ENCODE results near the gene NDUFB6. TPM values are rescaled to one million over a fixed set of nuclear protein-coding genes. Genes with fewer than 3 reads are reported as not detected.
A peak's percentile ranks its signal among the peaks of the same experiment; 100 is the strongest.
"Not testable (repeated sequence)": the region's sequence is repeated elsewhere in the genome, so short reads cannot be mapped to it uniquely, and the experiment has no call there.

NDUFB6 gene
- total RNA-seq, 4 donors from 2014 or later: 38.5 to 52.5 (median 48.6) TPM

GRCh38 chr9:32551276-32552051, 21.5 kb downstream of the NDUFB6 start:
- intact Hi-C loops (cut with DNase I): loop anchor here (2.0 to 5.0 kb wide), 2 partner anchors 21 to 164 kb away; partner anchors contain the start of gene NDUFB6
- TF ChIP-seq CTCF (IDR thresholded peaks at IDR 0.05) (no peak), POLR2AphosphoS5 (IDR thresholded peaks at IDR 0.05) (no peak), EP300 (IDR thresholded peaks at IDR 0.05) (no peak), POLR2A (IDR thresholded peaks at IDR 0.05; ENCODE audit: low read depth) (no peak)
- no peak for DNase-seq (ENCODE audit: extremely low spot score)

DNA sequence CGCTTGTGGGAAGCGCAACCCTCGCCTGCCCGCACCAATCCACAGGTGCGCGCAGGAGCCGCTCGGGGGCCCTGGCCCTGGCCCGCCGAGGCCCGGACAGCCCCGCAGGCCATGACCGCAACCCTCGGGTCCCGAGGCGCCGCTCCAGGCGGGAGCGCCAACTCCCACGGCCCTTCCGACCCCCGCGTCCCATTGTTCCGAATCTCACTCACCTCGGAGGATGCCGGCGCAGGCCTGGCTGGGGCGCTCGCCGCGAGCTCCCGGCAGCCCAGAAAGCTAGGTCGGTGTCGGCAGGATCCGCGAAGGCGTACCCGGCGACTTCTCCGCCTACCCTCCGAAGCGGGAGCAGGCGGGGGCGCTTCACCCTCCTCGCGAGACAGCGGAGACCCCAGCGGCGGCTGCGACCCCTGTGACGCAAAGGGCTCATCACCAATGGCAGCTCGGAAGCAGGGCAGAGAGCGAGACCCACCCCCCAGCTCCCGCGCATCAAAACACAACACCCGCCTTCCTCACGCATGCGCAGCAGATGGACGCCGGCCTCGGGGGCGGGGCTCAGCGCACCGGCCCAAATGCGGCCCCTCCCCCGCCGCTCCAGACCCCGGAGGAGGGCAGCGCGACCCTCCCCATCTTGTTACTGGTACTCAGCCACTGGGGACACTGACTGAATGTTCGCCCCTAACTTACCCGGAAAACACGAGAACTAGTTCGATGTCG, 22.2 kb downstream of the NDUFB6 start:
- H3K27ac ChIP-seq (replicated peaks in 1 of 4): peak overlapping the region; percentile 90 to 96 (median 92)
- peaks cover 0 to 9% (median 0%) of the 10 kb centered on the region in 4 donors for H3K36me3 ChIP-seq
- H3K9me3 ChIP-seq: no peaks in the 10 kb centered on the region
- peaks cover 30 to 48% (median 35%) of the 10 kb centered on the region in 4 donors for H3K4me1 ChIP-seq
- WGBS: 0% methylated on average over 30 of the region's 75 CpGs
- intact Hi-C loops (cut with DNase I): loop anchor here (2.0 to 5.0 kb wide), 2 partner anchors 22 to 163 kb away; partner anchors contain the start of gene NDUFB6
- no peak for TF ChIP-seq POLR2A (IDR thresholded peaks at IDR 0.05; ENCODE audit: low read depth)
- TF ChIP-seq CTCF (IDR thresholded peaks at IDR 0.05): peak in 1 of 3 experiments; percentile 13
- peak; percentile 80 to 90 for TF ChIP-seq POLR2AphosphoS5 (IDR thresholded peaks at IDR 0.05)
- DNase-seq (ENCODE audit: extremely low spot score): peak; percentile 98
- H3K4me3 ChIP-seq: peak overlapping the region; percentile 69 to 86 (median 78)
- no peaks in the 10 kb centered on the region for H3K27me3 ChIP-seq

More at GRCh38 chr9:32551276-32552051, 21.5 kb downstream of the NDUFB6 start:
- peak overlapping the region; percentile 90 to 96 (median 92) for H3K27ac ChIP-seq (replicated peaks in 1 of 4)
- H3K4me1 ChIP-seq: peaks cover 26 to 41% (median 34%) of the 10 kb centered on the region in 4 donors
- peaks cover 0 to 15% (median 0%) of the 10 kb centered on the region in 4 donors for H3K36me3 ChIP-seq
- no peaks in the 10 kb centered on the region for H3K9me3 ChIP-seq
- under 1% methylated on average over 32 of the region's 36 CpGs for WGBS
- no peaks in the 10 kb centered on the region for H3K27me3 ChIP-seq
- H3K4me3 ChIP-seq: peak overlapping the region; percentile 69 to 86 (median 78)

- DNase-seq (ENCODE audit: extremely low spot score): no peak
- H3K27ac ChIP-seq (replicated peaks in 1 of 4): peak overlapping the region; percentile 90 to 96 (median 92)
- no peak for TF ChIP-seq POLR2AphosphoS5 (IDR thresholded peaks at IDR 0.05)
- no peak for TF ChIP-seq POLR2A (IDR thresholded peaks at IDR 0.05; ENCODE audit: low read depth)
- WGBS: 2% methylated on average over 10 of the region's 10 CpGs
- peak overlapping the region; percentile 69 to 86 (median 78) for H3K4me3 ChIP-seq
- no peaks in the 10 kb centered on the region for H3K9me3 ChIP-seq
- H3K27me3 ChIP-seq: no peaks in the 10 kb centered on the region
- peaks cover 33 to 53% (median 35%) of the 10 kb centered on the region in 4 donors for H3K4me1 ChIP-seq
- peaks cover 0 to 9% (median 0%) of the 10 kb centered on the region in 4 donors for H3K36me3 ChIP-seq
- intact Hi-C loops (cut with DNase I): loop anchor here (2.0 to 5.0 kb wide), 2 partner anchors 23 to 163 kb away; partner anchors contain the start of gene NDUFB6
Measured at GRCh38 chr9:32550150-32550561, 22.8 kb downstream of the NDUFB6 start.

- H3K27ac ChIP-seq (replicated peaks in 1 of 4); DNase-seq (ENCODE audit: extremely low spot score); H3K4me3 ChIP-seq; intact Hi-C loops (cut with DNase I); H3K27me3 ChIP-seq; H3K9me3 ChIP-seq: not testable (repeated sequence)
- 90% methylated on average over 20 of the region's 20 CpGs for WGBS
- H3K36me3 ChIP-seq: peaks cover 0 to 15% (median 7%) of the 10 kb centered on the region in 4 donors
- peaks cover 31 to 46% (median 31%) of the 10 kb centered on the region in 4 donors for H3K4me1 ChIP-seq
Measured at GRCh38 chr9:32548213-32548612, 24.7 kb downstream of the NDUFB6 start.

- intact Hi-C loops (cut with DNase I): no loop called here
- no peak overlapping the region for H3K4me3 ChIP-seq
- peaks cover 25 to 39% (median 25%) of the 10 kb centered on the region in 4 donors for H3K4me1 ChIP-seq
- TF ChIP-seq POLR2A (IDR thresholded peaks at IDR 0.05; ENCODE audit: low read depth): no peak
- TF ChIP-seq EP300 (IDR thresholded peaks at IDR 0.05): no peak
- no peak for TF ChIP-seq CTCF (IDR thresholded peaks at IDR 0.05)
- TF ChIP-seq POLR2AphosphoS5 (IDR thresholded peaks at IDR 0.05): no peak
- no peaks in the 10 kb centered on the region for H3K9me3 ChIP-seq
- no peaks in the 10 kb centered on the region for H3K27me3 ChIP-seq
- no peak overlapping the region for H3K27ac ChIP-seq (replicated peaks in 1 of 4)
- peaks cover 0 to 36% (median 24%) of the 10 kb centered on the region in 4 donors for H3K36me3 ChIP-seq
- 88% methylated on average over 1 of the region's 1 CpG for WGBS
- DNase-seq (ENCODE audit: extremely low spot score): no peak
Measured at GRCh38 chr9:32545884-32546283, 27.1 kb downstream of the NDUFB6 start.

Data from esophagus muscularis mucosa (tissue), 4 donors.